HEK293 (cell line): ENCODE measurements around the gene PARD3.

Source experiments
- CTCF ChIA-PET: fragments of 350-600 bp; formaldehyde crosslinking; extraction: SDS; loops from one replicate; lab custom pipeline; 2021; ENCODE audit warnings: antibody characterized with exemption; lab: Yijun Ruan, JAX
- POLR2A ChIA-PET: fragments of 300-600 bp; formaldehyde crosslinking; extraction: SDS; loops from one replicate; lab custom pipeline; 2020; ENCODE audit warnings: antibody characterized with exemption, inconsistent platforms; lab: Yijun Ruan, JAX
- H3K27ac ChIP-seq: fragments of 200-500 bp; sonication (Bioruptor generic); 2 replicates; pipeline ENCODE4 v1.5.1; 2014; ENCODE audit warnings: low read depth, low read length, control low read depth, inconsistent platforms; ENCODE audit errors: extremely low read depth
- H3K36me3 ChIP-seq, 2 experiments: fragments of 200-500 bp in 1 of 2; sonication (Bioruptor generic) in 1 of 2; 1 replicate in 1 of 2; 2 replicates in 1 of 2; pipeline ENCODE4 v1.5.1; 2014 to 2017; ENCODE audit warnings: inconsistent platforms in 2 of 2, low read length in 2 of 2; ENCODE audit not compliant: control insufficient read depth in 2 of 2, insufficient read depth in 1 of 2
- H3K4me1 ChIP-seq: fragments of 200-500 bp; sonication (Bioruptor generic); 2 replicates; pipeline ENCODE4 v1.5.1; 2014; ENCODE audit warnings: mild to moderate bottlenecking, low read length, inconsistent platforms; ENCODE audit not compliant: control insufficient read depth, insufficient read depth
- H3K4me3 ChIP-seq: 2 replicates; pipeline ENCODE4 v1.5.1; 2011; ENCODE audit warnings: low read depth, mild to moderate bottlenecking, control low read depth, low read length, moderate library complexity
- H3K9me3 ChIP-seq: fragments of 200-500 bp; sonication (Bioruptor generic); 2 replicates; pipeline ENCODE4 v1.5.1; 2014; ENCODE audit warnings: low read depth, low read length, inconsistent platforms; ENCODE audit not compliant: control insufficient read depth, insufficient read depth
- EGR2 ChIP-seq: fragments of 450-650 bp; formaldehyde crosslinking; IDR thresholded peaks from 2 replicates; pipeline ENCODE4 v1.5.1; 2016; ENCODE audit warnings: low read depth, missing biosample characterization, missing genetic modification characterization
- FEZF1 ChIP-seq: fragments of 450-650 bp; formaldehyde crosslinking; IDR thresholded peaks from 2 replicates; pipeline ENCODE4 v1.5.1; 2016; ENCODE audit warnings: missing biosample characterization, missing genetic modification characterization
- GLIS2 ChIP-seq: fragments of 450-650 bp; formaldehyde crosslinking; IDR thresholded peaks from 2 replicates; pipeline ENCODE4 v1.5.1; 2016; ENCODE audit warnings: missing biosample characterization, missing genetic modification characterization
- IKZF3 ChIP-seq: fragments of 450-650 bp; IDR thresholded peaks from 2 replicates; pipeline ENCODE4 v1.5.0; 2018; ENCODE audit warnings: missing biosample characterization, mild to moderate bottlenecking, missing genetic modification characterization, moderate library complexity
- PBX3 ChIP-seq: sonication (generic); formaldehyde crosslinking; IDR thresholded peaks from 2 replicates; pipeline ENCODE4 v1.8.1; 2022; ENCODE audit warnings: mild to moderate bottlenecking, moderate library complexity, missing genetic modification reagents
- PRDM1 ChIP-seq: fragments of 450-650 bp; formaldehyde crosslinking; IDR thresholded peaks from 2 replicates; pipeline ENCODE4; 2016; ENCODE audit warnings: missing biosample characterization, missing genetic modification characterization
- SCRT1 ChIP-seq: fragments of 450-650 bp; formaldehyde crosslinking; IDR thresholded peaks from 2 replicates; pipeline ENCODE4 v1.5.1; 2016; ENCODE audit warnings: missing biosample characterization, missing genetic modification characterization, borderline replicate concordance
- SCRT2 ChIP-seq: fragments of 450-650 bp; formaldehyde crosslinking; IDR thresholded peaks from 2 replicates; pipeline ENCODE4 v1.5.1; 2016; ENCODE audit warnings: missing biosample characterization, missing genetic modification characterization
- ZBTB11 ChIP-seq: fragments of 450-650 bp; formaldehyde crosslinking; conservative IDR thresholded peaks from 2 replicates; pipeline ENCODE4 v1.5.1; 2016; ENCODE audit warnings: low read depth, missing biosample characterization, missing genetic modification characterization
- ZBTB17 ChIP-seq: fragments of 450-650 bp; formaldehyde crosslinking; IDR thresholded peaks from 2 replicates; pipeline ENCODE4 v1.5.1; 2016; ENCODE audit warnings: missing biosample characterization, missing genetic modification characterization
- ZBTB20 ChIP-seq: fragments of 450-650 bp; formaldehyde crosslinking; IDR thresholded peaks from 2 replicates; pipeline ENCODE4 v1.5.1; 2016; ENCODE audit warnings: missing biosample characterization, missing genetic modification characterization
- ZIC2 ChIP-seq: fragments of 450-650 bp; formaldehyde crosslinking; IDR thresholded peaks from 2 replicates; pipeline ENCODE4 v1.5.1; 2016; ENCODE audit warnings: missing biosample characterization, missing genetic modification characterization
- ZNF518A ChIP-seq: fragments of 450-650 bp; formaldehyde crosslinking; conservative IDR thresholded peaks from 2 replicates; pipeline ENCODE4 v1.5.1; 2016; ENCODE audit warnings: low read depth, missing biosample characterization, missing genetic modification characterization
- ZNF548 ChIP-seq: fragments of 450-650 bp; formaldehyde crosslinking; IDR thresholded peaks from 2 replicates; pipeline ENCODE4 v1.5.1; 2016; ENCODE audit warnings: missing biosample characterization, missing genetic modification characterization
- ZNF580 ChIP-seq: fragments of 450-650 bp; formaldehyde crosslinking; IDR thresholded peaks from 2 replicates; pipeline ENCODE4 v1.5.1; 2016; ENCODE audit warnings: missing biosample characterization, missing genetic modification characterization
- ZNF677 ChIP-seq: fragments of 450-650 bp; IDR thresholded peaks from 2 replicates; pipeline ENCODE4 v1.5.0; 2018; ENCODE audit warnings: missing biosample characterization, mild to moderate bottlenecking, missing genetic modification characterization, moderate library complexity
- ZNF707 ChIP-seq: fragments of 450-650 bp; formaldehyde crosslinking; IDR thresholded peaks from 2 replicates; pipeline ENCODE4 v1.5.1; 2016; ENCODE audit warnings: missing biosample characterization, missing genetic modification characterization
- ZNF768 ChIP-seq: fragments of 450-650 bp; formaldehyde crosslinking; IDR thresholded peaks from 2 replicates; pipeline ENCODE4 v1.5.1; 2018; ENCODE audit warnings: missing biosample characterization, mild to moderate bottlenecking, missing genetic modification characterization
- ZNF837 ChIP-seq: fragments of 450-650 bp; formaldehyde crosslinking; IDR thresholded peaks from 2 replicates; pipeline ENCODE4 v1.5.1; 2016; ENCODE audit warnings: missing biosample characterization, missing genetic modification characterization
- ZSCAN23 ChIP-seq: fragments of 450-650 bp; formaldehyde crosslinking; IDR thresholded peaks from 2 replicates; pipeline ENCODE4 v1.5.1; 2016; ENCODE audit warnings: missing biosample characterization, missing genetic modification characterization

Gene PARD3

GRCh38 chr10:34727595-34728033, 87.5 kb downstream of the PARD3 start (continued):
- TF ChIP-seq ZNF518A (tag by site-specific recombination) (no peak), ZNF677 (no peak), PRDM1 (peak; percentile 71), SCRT2 (tag by site-specific recombination) (peak; percentile 96), PBX3 (CRISPR knock-in tag) (no peak), ZBTB20 (tag by site-specific recombination) (peak; percentile 23; the same call in 1 of the 2 replicates), ZNF768 (tag by site-specific recombination) (no peak), ZIC2 (tag by site-specific recombination) (peak; percentile 50; the same call in 1 of the 2 replicates), FEZF1 (tag by site-specific recombination) (peak; percentile 56), ZNF548 (tag by site-specific recombination) (no peak), GLIS2 (tag by site-specific recombination) (no peak), ZNF837 (tag by site-specific recombination) (no peak), ZBTB17 (0 out of 2 replicates have a peak, but pooled peaks have one; percentile 27), ZBTB11 (no peak)

- Histone ChIP-seq H3K36me3 (no peaks in the 10 kb centered on the region), H3K9me3 (no peaks in the 10 kb centered on the region), H3K27ac (no peak overlapping the region), H3K4me1 (peaks cover 28% of the 10 kb centered on the region), H3K4me3 (no peak overlapping the region)
- POLR2A ChIA-PET, result no interaction called here
- CTCF ChIA-PET, result interaction anchor here (0.6 kb wide), 1 partner anchor 215 kb away, joined by 3 read pairs; no protein-coding TSS in a partner anchor
- TF ChIP-seq SCRT1 (tag by site-specific recombination) (no peak), ZNF707 (tag by site-specific recombination) (no peak), IKZF3 (tag by site-specific recombination) (no peak), ZNF580 (tag by site-specific recombination) (no peak), EGR2 (tag by site-specific recombination) (no peak), ZSCAN23 (tag by site-specific recombination) (no peak)
Measured at GRCh38 chr10:34726862-34727261, 88.2 kb downstream of the PARD3 start.
